Measurements from ENCODE around the gene PZP. TPM values are rescaled to one million over a fixed set of nuclear protein-coding genes. Genes with fewer than 3 reads are reported as not detected.
"Not testable (repeated sequence)": the region's sequence is repeated elsewhere in the genome, so short reads cannot be mapped to it uniquely, and the experiment has no call there.

The PZP gene
- total and polyA plus RNA-seq, 3 experiments from 2014 or later = 0.28 TPM; not detected in 2

- ChIA-PET POLR2A (no interaction called here), CTCF (no interaction called here)
- no peaks in the 10 kb centered on the region for H3K9me3 ChIP-seq (ENCODE audit: low read length)
- no peaks in the 10 kb centered on the region for H3K4me1 ChIP-seq (ENCODE audit: insufficient read depth, low read length)
- H3K27ac ChIP-seq (ENCODE audit: low read depth, low read length) = no peak overlapping the region
- Mint-ChIP-seq H3K9me3 (peaks cover 20 to 30% (median 23%) of the 10 kb centered on the region in 5 donors), H3K27me3 (peaks cover 4% of the 10 kb centered on the region in 2 donors), H3K4me3 (peak overlapping the region in 1 of 7 donors; percentile 13), H3K4me1 (peaks cover 21 to 46% (median 29%) of the 10 kb centered on the region in 3 donors), H3K27ac (peak overlapping the region in 5 of 8 donors; percentile 4 to 83 (median 52)), H3K36me3 (peaks cover 27 to 55% (median 46%) of the 10 kb centered on the region in 3 donors)
- no peak for DNase-seq
- no peak overlapping the region for H3K4me3 ChIP-seq (ENCODE audit: low read length)
- no peaks in the 10 kb centered on the region for H3K27me3 ChIP-seq (ENCODE audit: insufficient read depth, low read length, poor library complexity, severe bottlenecking)
- H3K36me3 ChIP-seq (ENCODE audit: insufficient read depth, low read length) = no peaks in the 10 kb centered on the region
Measured at GRCh38 chr12:9147461-9147860, 60.7 kb downstream of the PZP start.

- Mint-ChIP-seq H3K4me1 (peaks cover 25 to 40% (median 30%) of the 10 kb centered on the region in 3 donors), H3K9me3 (peaks cover 20 to 30% (median 23%) of the 10 kb centered on the region in 5 donors), H3K27me3 (peaks cover 4% of the 10 kb centered on the region in 2 donors), H3K27ac (peak overlapping the region in 2 of 8 donors; percentile 19 to 63), H3K4me3 (no peak overlapping the region), H3K36me3 (peaks cover 23 to 46% (median 34%) of the 10 kb centered on the region in 3 donors)
- no peak for DNase-seq
- no peaks in the 10 kb centered on the region for H3K4me1 ChIP-seq (ENCODE audit: insufficient read depth, low read length)
- H3K27ac ChIP-seq (ENCODE audit: low read depth, low read length) = no peak overlapping the region
- H3K4me3 ChIP-seq (ENCODE audit: low read length) = no peak overlapping the region
- no peaks in the 10 kb centered on the region for H3K36me3 ChIP-seq (ENCODE audit: insufficient read depth, low read length)
- no peaks in the 10 kb centered on the region for H3K9me3 ChIP-seq (ENCODE audit: low read length)
- POLR2A ChIA-PET = no interaction called here
- no peaks in the 10 kb centered on the region for H3K27me3 ChIP-seq (ENCODE audit: insufficient read depth, low read length, poor library complexity, severe bottlenecking)
- CTCF ChIA-PET = no interaction called here
Measured at GRCh38 chr12:9144730-9145106, 63.5 kb downstream of the PZP start.

GRCh38 chr12:9143929-9144729 is 64.1 kb downstream of the PZP start:
- Histone ChIP-seq H3K4me1 (ENCODE audit: insufficient read depth, low read length) (no peaks in the 10 kb centered on the region), H3K27me3 (ENCODE audit: insufficient read depth, low read length, poor library complexity, severe bottlenecking) (no peaks in the 10 kb centered on the region), H3K4me3 (ENCODE audit: low read length) (no peak overlapping the region), H3K9me3 (ENCODE audit: low read length) (no peaks in the 10 kb centered on the region), H3K36me3 (ENCODE audit: insufficient read depth, low read length) (no peaks in the 10 kb centered on the region), H3K27ac (ENCODE audit: low read depth, low read length) (no peak overlapping the region)
- peaks cover 22 to 46% (median 32%) of the 10 kb centered on the region in 3 donors for H3K36me3 Mint-ChIP-seq
- CTCF ChIA-PET = no interaction called here
- POLR2A ChIA-PET = no interaction called here
- peaks cover 4 to 6% of the 10 kb centered on the region in 2 donors for H3K27me3 Mint-ChIP-seq
- peak overlapping the region in 4 of 8 donors; percentile 19 to 80 (median 54) for H3K27ac Mint-ChIP-seq
- H3K9me3 Mint-ChIP-seq = peaks cover 20 to 30% (median 23%) of the 10 kb centered on the region in 5 donors
- peaks cover 29 to 42% (median 36%) of the 10 kb centered on the region in 3 donors for H3K4me1 Mint-ChIP-seq
- DNase-seq = no peak
- peak overlapping the region in 2 of 7 donors; percentile 42 to 48 for H3K4me3 Mint-ChIP-seq

GRCh38 chr12:9143137-9143536 is 65.1 kb downstream of the PZP start:
- DNase-seq = no peak
- no peaks in the 10 kb centered on the region for H3K36me3 ChIP-seq (ENCODE audit: insufficient read depth, low read length)
- ChIA-PET CTCF (no interaction called here), POLR2A (no interaction called here)
- Mint-ChIP-seq H3K36me3 (peaks cover 24 to 46% (median 28%) of the 10 kb centered on the region in 3 donors), H3K4me3 (no peak overlapping the region), H3K9me3 (peaks cover 20 to 30% (median 23%) of the 10 kb centered on the region in 5 donors), H3K4me1 (peaks cover 38 to 47% (median 39%) of the 10 kb centered on the region in 3 donors), H3K27ac (peak overlapping the region in 4 of 8 donors; percentile 11 to 83 (median 48)), H3K27me3 (peaks cover 4 to 6% of the 10 kb centered on the region in 2 donors)
- no peaks in the 10 kb centered on the region for H3K4me1 ChIP-seq (ENCODE audit: insufficient read depth, low read length)
- H3K9me3 ChIP-seq (ENCODE audit: low read length) = no peaks in the 10 kb centered on the region
- no peak overlapping the region for H3K4me3 ChIP-seq (ENCODE audit: low read length)
- H3K27ac ChIP-seq (ENCODE audit: low read depth, low read length) = no peak overlapping the region
- no peaks in the 10 kb centered on the region for H3K27me3 ChIP-seq (ENCODE audit: insufficient read depth, low read length, poor library complexity, severe bottlenecking)

- Mint-ChIP-seq H3K36me3 (peaks cover 15 to 26% (median 18%) of the 10 kb centered on the region in 3 donors), H3K4me3 (peak overlapping the region in 1 of 7 donors; percentile 16), H3K9me3 (peaks cover 8 to 14% (median 10%) of the 10 kb centered on the region in 5 donors), H3K27ac (peak overlapping the region in 4 of 8 donors; percentile 30 to 60 (median 48)), H3K4me1 (peaks cover 31 to 49% (median 33%) of the 10 kb centered on the region in 3 donors)
- CTCF ChIA-PET; POLR2A ChIA-PET; H3K27me3 Mint-ChIP-seq; H3K4me1 ChIP-seq (ENCODE audit: insufficient read depth, low read length); H3K4me3 ChIP-seq (ENCODE audit: low read length); H3K27ac ChIP-seq (ENCODE audit: low read depth, low read length); H3K9me3 ChIP-seq (ENCODE audit: low read length); H3K36me3 ChIP-seq (ENCODE audit: insufficient read depth, low read length); H3K27me3 ChIP-seq (ENCODE audit: insufficient read depth, low read length, poor library complexity, severe bottlenecking); DNase-seq: not testable (repeated sequence)
Measured at GRCh38 chr12:9139588-9140290, 68.5 kb downstream of the PZP start.

- Histone ChIP-seq H3K27ac (ENCODE audit: low read depth, low read length) (no peak overlapping the region), H3K36me3 (ENCODE audit: insufficient read depth, low read length) (no peaks in the 10 kb centered on the region), H3K4me1 (ENCODE audit: insufficient read depth, low read length) (no peaks in the 10 kb centered on the region), H3K9me3 (ENCODE audit: low read length) (no peaks in the 10 kb centered on the region), H3K4me3 (ENCODE audit: low read length) (no peak overlapping the region), H3K27me3 (ENCODE audit: insufficient read depth, low read length, poor library complexity, severe bottlenecking) (no peaks in the 10 kb centered on the region)
- Mint-ChIP-seq H3K27me3 (peaks cover 0 to 4% of the 10 kb centered on the region in 2 donors), H3K36me3 (peaks cover 9 to 23% (median 23%) of the 10 kb centered on the region in 3 donors), H3K4me3 (no peak overlapping the region), H3K27ac (no peak overlapping the region), H3K4me1 (peaks cover 34 to 49% (median 39%) of the 10 kb centered on the region in 3 donors), H3K9me3 (no peaks in the 10 kb centered on the region)
- ChIA-PET POLR2A (no interaction called here), CTCF (interaction anchor here (1.1 kb wide), 1 partner anchor 11 kb away, joined by 3 read pairs; no protein-coding TSS in a partner anchor)
- DNase-seq = no peak
Measured at GRCh38 chr12:9135903-9136310, 72.3 kb downstream of the PZP start.

GRCh38 chr12:9134981-9135628 is 73.1 kb downstream of the PZP start:
- Mint-ChIP-seq H3K4me3 (no peak overlapping the region), H3K27ac (peak overlapping the region in 3 of 8 donors; percentile 4 to 18 (median 16)), H3K9me3 (peaks cover 0 to under 1% (median 0%) of the 10 kb centered on the region in 5 donors), H3K4me1 (peaks cover 34 to 53% (median 39%) of the 10 kb centered on the region in 3 donors), H3K36me3 (peaks cover 12 to 30% (median 23%) of the 10 kb centered on the region in 3 donors), H3K27me3 (peaks cover 0 to 4% of the 10 kb centered on the region in 2 donors)
- no peak overlapping the region for H3K27ac ChIP-seq (ENCODE audit: low read depth, low read length)
- H3K9me3 ChIP-seq (ENCODE audit: low read length) = no peaks in the 10 kb centered on the region
- CTCF ChIA-PET = interaction anchor here (1.1 kb wide), 1 partner anchor 10 kb away, joined by 3 read pairs; no protein-coding TSS in a partner anchor
- H3K27me3 ChIP-seq (ENCODE audit: insufficient read depth, low read length, poor library complexity, severe bottlenecking) = no peaks in the 10 kb centered on the region
- H3K4me1 ChIP-seq (ENCODE audit: insufficient read depth, low read length) = no peaks in the 10 kb centered on the region
- POLR2A ChIA-PET = no interaction called here
- no peak for DNase-seq
- no peak overlapping the region for H3K4me3 ChIP-seq (ENCODE audit: low read length)
- no peaks in the 10 kb centered on the region for H3K36me3 ChIP-seq (ENCODE audit: insufficient read depth, low read length)

Data from CD8-positive, alpha-beta memory T cell (primary cell).